C1 segment of cervical spinal cord (tissue), 14 donors: Measurements from ENCODE around the gene CHRNA4.
A peak's percentile ranks its signal among the peaks of the same experiment; 100 is the strongest.
"Not testable (repeated sequence)": the region's sequence is repeated elsewhere in the genome, so short reads cannot be mapped to it uniquely, and the experiment has no call there.

ENCODE experiments used
- DNase-seq, 14 donors: peaks; one replicate each; lab custom pipeline; 2025; lab: John Stamatoyannopoulos, UW

The CHRNA4 gene

DNA sequence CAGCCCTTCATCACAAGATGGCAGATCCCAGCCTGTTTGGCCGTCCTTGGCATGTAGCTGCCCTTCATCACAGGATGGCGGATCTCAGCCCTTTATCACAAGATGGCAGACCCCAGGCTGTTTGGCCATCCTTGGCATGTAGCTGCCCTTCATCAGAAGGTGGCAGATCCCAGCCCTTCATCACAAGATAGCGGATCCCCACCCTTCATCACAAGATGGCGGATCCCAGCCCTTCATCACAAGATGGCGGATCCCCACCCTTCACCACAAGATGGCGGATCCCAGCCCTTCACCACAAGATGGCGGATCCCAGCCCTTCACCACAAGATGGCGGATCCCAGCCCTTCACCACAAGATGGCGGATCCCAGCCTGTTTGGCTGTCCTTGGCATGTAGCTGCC, 26.1 kb downstream of the CHRNA4 start:
- not testable (repeated sequence) for DNase-seq

- no peak for DNase-seq
These were observed 26.8 kb downstream of the CHRNA4 start for GRCh38 chr20:63334356-63334755.

DNA sequence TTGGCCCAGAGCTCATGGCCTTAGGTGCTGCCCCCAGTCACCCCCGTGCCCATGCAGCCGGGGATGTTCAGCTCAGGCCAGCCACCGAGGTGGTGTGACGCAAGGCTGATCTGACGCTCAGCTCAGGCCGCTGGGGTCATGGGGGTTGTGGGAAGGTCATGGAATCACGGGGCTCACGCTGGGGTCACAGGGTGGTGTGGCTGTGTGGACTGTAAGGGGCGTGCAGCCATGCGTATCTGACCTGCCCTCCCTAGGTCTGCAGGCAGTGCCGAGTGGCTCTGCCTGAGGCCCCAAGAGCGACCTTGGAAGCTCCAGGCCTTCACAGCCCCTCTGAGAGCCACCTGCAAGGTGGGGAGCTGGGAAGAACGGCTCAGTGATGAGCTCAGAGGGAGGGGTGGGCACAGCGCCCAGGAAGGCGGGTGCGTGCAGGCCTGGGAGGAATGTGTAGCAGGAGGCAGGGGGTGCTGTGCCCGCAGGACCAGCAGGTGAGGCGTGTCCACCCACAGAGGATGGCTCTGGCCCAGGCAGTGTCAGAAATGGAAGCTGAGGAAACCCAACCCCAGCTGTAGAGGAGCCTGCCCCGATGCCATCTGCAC, 27.8 kb downstream of the CHRNA4 start:
- peak in 1 of 14 donors; percentile 45 for DNase-seq

GRCh38 chr20:63332488-63333240, 28.5 kb downstream of the CHRNA4 start:
- no peak for DNase-seq

- no peak for DNase-seq
These were observed 29.3 kb downstream of the CHRNA4 start for GRCh38 chr20:63331741-63332400.

DNA sequence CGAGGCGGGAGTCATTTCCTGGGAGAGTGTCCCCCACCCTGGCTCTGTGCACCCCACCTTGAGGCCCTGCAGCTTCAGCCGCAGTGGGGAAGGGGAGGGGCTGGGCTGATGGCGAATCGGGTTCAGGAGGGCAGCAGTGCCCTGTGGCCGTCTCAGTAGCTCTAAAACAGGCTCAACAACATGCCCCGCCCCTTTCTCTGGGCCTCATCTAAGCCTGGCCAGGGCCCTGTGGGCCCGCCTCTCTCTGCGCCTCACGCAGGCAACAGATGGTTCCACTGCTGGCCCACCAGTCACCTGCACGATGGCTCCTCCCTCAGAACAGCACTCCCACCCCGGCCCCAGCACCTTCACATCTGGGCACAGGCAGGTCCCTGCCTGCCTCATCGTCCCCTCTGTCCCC, 30.2 kb downstream of the CHRNA4 start:
- no peak for DNase-seq

DNA sequence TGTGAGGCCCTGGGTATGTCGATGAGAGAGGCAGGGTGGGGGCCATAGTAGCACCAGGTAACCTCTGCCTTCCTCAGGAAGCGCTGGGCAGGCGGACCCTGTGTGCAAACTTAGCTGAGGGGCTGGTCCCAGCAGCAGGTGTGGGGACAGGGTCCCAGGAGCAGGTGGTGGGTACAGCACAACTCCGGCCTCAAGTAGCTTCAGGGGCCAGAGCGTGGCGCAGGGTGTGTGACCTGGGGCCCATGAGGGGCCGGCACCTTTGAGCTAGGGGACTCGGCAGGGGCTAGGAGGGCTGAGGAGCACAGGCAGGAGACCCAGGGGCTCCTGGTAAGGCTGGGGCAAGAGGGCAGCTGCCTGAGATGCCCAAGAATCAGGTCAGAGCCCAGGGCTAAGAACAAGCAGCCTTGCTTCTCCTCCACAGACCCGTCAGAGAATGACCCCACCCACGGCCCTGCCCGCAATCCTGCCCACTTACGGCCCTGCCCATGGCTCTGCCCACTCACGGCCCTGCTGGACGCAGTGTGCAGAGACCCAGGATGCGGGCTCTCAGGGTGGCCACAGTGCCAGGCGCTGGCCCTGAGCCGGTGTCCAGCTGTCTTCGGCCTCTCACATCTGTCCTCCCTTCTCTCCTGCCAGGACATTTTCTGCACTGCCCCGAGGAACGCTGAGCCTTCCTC, 30.9 kb downstream of the CHRNA4 start:
- DNase-seq, result no peak

DNA sequence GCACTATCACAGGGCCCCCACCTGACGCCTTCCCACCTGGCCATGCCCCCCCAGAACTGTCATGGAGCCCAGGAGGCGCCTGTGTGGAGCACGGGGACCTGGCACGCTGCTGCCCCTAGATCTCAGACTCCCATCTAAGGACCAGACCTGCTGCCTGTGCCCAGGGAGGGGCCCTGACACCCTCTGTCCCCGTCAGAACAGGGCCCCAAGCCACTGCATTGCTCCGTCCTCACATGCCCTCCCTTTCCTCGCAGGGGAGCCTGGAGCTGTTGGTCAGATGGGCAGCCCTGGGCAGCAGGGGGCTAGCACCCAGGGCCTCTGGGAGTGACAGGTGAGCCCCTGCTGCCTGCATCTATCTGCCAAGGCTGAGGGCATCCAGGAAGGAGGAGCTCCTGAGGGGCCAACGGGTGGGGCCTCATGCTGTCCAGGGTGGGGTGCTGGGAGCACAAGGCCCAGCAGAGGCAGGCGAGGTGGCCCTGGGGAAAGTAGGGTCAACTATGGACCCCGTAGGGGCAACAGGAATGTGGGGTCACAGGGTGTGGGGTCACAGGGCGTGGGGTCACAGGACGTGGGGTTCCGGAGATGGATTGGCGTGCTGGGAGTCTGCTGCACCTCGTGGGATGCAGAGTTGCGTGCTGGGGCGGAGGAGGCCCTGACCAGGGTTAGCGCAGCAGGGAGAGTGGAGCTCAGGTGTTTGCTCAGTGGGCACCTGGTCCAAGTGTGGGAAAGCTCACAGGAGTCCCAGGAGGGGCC, 31.6 kb downstream of the CHRNA4 start:
- no peak for DNase-seq

GRCh38 chr20:63328718-63329275, 32.4 kb downstream of the CHRNA4 start:
- DNase-seq, result no peak

DNA sequence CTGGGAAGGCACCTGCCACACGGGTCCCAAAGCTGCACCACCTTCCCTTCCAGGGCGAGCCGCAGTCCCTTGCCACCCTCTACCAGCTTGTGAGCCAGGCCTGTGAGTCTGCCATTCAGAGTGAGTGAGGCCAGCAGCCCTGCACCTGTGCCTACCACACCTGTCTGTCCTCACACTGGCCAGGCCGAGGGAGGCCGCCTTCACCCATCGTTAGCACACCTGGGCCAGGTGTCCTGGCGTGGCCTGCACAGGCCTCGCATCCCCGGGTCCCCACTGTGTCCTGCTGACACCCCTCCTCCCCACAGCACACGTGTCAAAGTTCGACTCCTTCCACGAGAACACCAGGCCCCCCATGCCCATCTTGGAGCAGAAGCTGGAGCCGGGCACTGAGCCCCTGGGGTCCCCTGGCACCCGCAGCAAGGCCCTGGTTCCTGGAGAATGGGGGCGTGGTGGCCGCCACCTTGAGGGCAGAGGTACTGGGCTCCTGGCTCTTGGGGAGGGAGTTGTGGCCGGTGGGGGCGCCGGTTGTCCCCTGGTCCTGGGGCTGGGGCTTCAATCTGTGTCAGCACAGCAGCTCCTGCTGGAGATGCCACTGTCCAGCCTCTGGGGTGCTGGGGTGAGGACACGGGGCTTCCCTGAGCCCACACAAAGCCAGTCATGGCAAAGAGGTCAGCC, 33.0 kb downstream of the CHRNA4 start:
- DNase-seq, result no peak

DNA sequence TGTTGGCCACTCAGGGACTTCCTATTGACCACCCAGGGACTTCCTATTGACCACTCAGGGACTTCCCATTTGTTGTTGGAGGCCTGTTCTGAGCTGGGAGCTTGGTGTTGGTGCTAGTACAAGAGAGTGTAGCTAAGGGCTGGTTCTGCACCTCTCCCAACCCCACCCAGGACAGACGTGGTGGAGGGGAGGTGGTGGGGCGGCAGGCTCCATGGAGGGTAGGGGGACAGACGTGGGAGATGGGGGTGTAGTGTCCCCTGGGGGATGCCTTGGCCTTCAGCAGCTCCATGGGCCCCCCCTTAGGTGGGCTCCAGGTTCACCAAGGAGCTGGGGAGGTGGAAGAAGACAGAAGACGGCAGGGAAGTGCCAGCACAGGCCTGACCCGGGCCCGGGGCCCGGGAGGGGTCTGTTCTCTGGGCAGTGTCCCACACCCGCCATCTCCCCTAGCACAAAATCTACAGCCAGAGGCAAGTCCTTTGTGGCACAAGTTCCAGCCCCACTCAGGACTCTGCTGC, 33.9 kb downstream of the CHRNA4 start:
- no peak for DNase-seq

DNA sequence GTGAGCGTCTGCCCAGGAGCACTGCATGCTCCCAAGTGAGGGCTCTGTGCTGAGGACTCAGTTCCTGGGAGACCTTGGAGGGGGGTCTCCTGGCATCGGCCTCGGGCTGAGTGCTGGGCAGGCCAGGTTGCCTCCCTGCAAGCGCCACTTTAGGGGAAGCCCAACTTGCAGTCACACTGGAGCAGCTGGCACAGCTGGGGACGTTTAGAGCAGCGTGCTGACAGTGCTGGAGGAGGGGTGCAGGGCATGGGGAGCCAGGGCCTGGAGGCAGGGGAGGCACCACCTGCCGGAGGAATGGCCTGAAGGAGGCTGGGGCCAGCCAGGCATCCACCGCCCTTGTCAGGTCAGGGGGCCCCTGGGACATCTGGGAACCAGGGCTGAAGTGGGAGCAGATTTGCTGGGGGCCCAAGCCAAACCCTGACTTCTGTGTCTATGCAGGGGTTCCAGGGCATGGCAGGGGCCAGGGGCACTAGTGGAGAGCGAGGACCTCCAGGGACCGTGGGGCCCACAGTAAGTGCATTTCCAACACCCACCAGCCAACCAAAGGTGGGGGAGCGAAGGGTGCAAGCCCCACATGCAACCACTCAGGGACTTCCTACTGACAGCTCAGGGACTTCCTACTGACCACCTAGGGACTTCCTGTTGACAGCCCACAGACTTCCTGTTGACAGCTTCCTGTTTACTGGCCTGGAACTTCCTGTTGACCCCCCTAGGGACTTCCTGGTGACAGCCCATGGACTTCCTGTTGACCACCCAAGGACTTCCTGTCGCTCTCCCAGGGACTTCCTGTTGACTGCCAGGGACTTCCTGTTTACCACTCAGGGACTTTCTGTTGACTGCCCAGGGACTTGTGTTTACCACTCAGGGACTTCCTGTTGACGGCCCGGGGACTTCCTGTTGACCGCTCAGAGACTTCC, 34.6 kb downstream of the CHRNA4 start:
- no peak for DNase-seq

DNA sequence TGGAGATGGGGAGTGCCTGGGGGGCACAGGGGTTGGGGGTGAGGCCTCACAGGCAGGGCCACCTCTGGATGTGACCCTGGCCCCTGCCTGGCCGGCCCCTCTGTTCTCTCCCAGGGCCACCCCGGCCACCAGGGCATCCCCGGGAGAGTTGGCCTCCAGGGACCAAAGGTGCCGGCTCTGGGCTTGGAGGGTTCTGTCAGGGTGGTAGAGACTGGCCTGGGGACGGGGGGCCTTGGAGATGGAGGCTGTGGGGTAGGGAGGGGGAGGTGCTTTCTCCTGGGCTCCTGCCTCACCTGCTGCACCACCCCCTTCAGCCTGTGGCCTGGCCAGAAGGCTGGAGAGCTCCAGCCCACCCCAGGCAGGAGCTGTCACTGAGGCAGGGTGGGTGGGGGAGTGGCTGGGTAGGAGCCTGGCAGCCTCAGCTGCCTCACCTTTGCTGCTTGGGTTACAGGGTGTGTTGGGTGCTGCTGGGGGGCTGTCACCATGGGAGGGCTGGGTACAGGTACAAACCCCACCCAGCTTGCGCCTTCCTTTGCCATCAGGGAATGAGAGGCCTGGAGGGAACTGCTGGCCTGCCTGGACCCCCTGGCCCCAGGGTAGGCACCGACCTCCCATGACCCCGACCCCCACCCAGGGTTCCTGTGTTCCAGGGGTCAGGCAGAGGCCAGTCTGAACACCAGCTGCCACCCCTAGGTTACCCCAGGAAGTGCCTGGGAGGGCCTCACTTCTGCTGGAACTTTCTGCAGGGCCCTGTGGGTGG, 35.4 kb downstream of the CHRNA4 start:
- DNase-seq, result no peak

GRCh38 chr20:63325021-63325471, 36.1 kb downstream of the CHRNA4 start:
- no peak for DNase-seq

DNA sequence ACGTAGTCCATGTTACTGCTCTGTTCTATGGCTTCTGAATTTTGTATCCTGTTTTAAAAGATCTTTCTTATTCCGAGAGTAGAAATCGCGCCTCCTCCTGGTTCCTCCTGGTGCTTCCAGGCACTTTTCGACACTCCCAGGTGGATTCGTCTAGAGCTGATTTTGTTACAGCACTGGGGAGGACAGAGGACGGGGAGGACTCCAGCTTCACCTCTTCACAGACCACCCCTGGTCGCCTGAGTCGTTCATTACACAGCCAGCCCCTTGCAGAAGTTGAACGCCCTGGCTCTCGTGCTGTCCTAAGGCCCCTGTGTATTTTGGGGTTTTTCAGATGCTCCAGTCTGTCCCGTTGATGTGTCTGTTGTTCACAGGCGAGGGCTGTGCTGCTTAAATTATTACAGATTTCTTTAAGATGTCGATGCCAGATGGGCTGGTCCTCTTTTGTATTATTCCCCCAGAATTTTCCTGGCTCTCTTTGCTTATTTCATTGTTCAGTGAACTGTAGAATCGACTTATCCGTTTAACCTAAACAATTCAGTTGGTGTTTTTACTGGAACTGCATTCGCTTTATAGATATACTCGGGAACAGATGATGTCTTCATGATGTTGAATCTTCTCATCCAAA, 37.7 kb downstream of the CHRNA4 start:
- no peak for DNase-seq

- DNase-seq, result no peak
These were observed 38.2 kb downstream of the CHRNA4 start for GRCh38 chr20:63322933-63323273.

- no peak for DNase-seq
These were observed 38.8 kb downstream of the CHRNA4 start for GRCh38 chr20:63322146-63322932.
